Fibroblast of skin of right biceps (primary cell): ENCODE measurements around the gene GRPR.
"Not testable (repeated sequence)": the region's sequence is repeated elsewhere in the genome, so short reads cannot be mapped to it uniquely, and the experiment has no call there.

ENCODE experiments used
- DNase-seq: peaks from one replicate; pipeline ENCODE4 v3.0.0-alpha.2; 2013

The GRPR gene

GRCh38 chrX:16138108-16138427 is 14.7 kb downstream of the GRPR start:
- no peak for DNase-seq

GRCh38 chrX:16140448-16140847 is 17.1 kb downstream of the GRPR start:
- no peak for DNase-seq

- DNase-seq: no peak
Observed at GRCh38 chrX:16140983-16141382, 17.6 kb downstream of the GRPR start.

- no peak for DNase-seq
Observed at GRCh38 chrX:16141422-16142245, 18.3 kb downstream of the GRPR start.

GRCh38 chrX:16142246-16142558 is 18.8 kb downstream of the GRPR start:
- no peak for DNase-seq

- no peak for DNase-seq
Observed at GRCh38 chrX:16143968-16144367, 20.6 kb downstream of the GRPR start.

GRCh38 chrX:16144420-16144819 is 21.1 kb downstream of the GRPR start:
- no peak for DNase-seq

GRCh38 chrX:16145093-16145492 is 21.7 kb downstream of the GRPR start:
- not testable (repeated sequence) for DNase-seq

GRCh38 chrX:16145656-16146055 is 22.3 kb downstream of the GRPR start:
- no peak for DNase-seq

- DNase-seq: no peak
Observed at GRCh38 chrX:16148896-16149295, 25.5 kb downstream of the GRPR start.

GRCh38 chrX:16155581-16156096 is 32.3 kb downstream of the GRPR start:
- DNase-seq: no peak

- no peak for DNase-seq
Observed at GRCh38 chrX:16156692-16157331, 33.4 kb downstream of the GRPR start.

GRCh38 chrX:16160729-16161128 is 37.4 kb downstream of the GRPR start:
- peak; percentile 94 for DNase-seq

- not testable (repeated sequence) for DNase-seq
Observed at GRCh38 chrX:16161173-16161572, 37.8 kb downstream of the GRPR start.

- no peak for DNase-seq
Observed at GRCh38 chrX:16162391-16162790, 39.0 kb downstream of the GRPR start.

- DNase-seq: no peak
Observed at GRCh38 chrX:16164748-16165147, 41.4 kb downstream of the GRPR start.

- no peak for DNase-seq
Observed at GRCh38 chrX:16167181-16167580, 43.8 kb downstream of the GRPR start, which contains the start of gene MAGEB17. MAGEB17 (plus strand) TSS chrX:16167481; CDS start chrX:16170383, 2,902 bp downstream.

- DNase-seq: no peak
Observed at GRCh38 chrX:16171039-16171438, 47.7 kb downstream of the GRPR start.

- DNase-seq: no peak
Observed at GRCh38 chrX:16171944-16172343, 48.6 kb downstream of the GRPR start.

- DNase-seq: no peak
Observed at GRCh38 chrX:16172391-16172790, 49.0 kb downstream of the GRPR start.

- no peak for DNase-seq
Observed at GRCh38 chrX:16175329-16176061, 52.1 kb downstream of the GRPR start.

- DNase-seq: no peak
Observed at GRCh38 chrX:16177260-16177659, 53.9 kb downstream of the GRPR start.

GRCh38 chrX:16183843-16184242 is 60.5 kb downstream of the GRPR start:
- not testable (repeated sequence) for DNase-seq

GRCh38 chrX:16185725-16186136 is 62.4 kb downstream of the GRPR start:
- DNase-seq: peak; percentile 90
